K562 (cell line): ENCODE results near the gene MTMR12. TPM values are rescaled to one million over a fixed set of nuclear protein-coding genes. Genes with fewer than 3 reads are reported as not detected.

Experiments used
- ATAC-seq: fragments of 200-7000 bp; cut with Tn5 transposase; 3 replicates; pipeline ENCODE4 v1.9.1; 2020; ENCODE audit warnings: moderate library complexity
- BruUV-seq: library from RNA; stranded (reverse); fragments of 400-500 nt; replicated peaks from 2 replicates; lab custom pipeline; 2021; lab: Mats Ljungman, UMichigan
- CTCF ChIA-PET: fragments of 300-600 bp; formaldehyde crosslinking; extraction: SDS; loops from one replicate; lab custom pipeline; 2021; ENCODE audit warnings: low intra/inter-chr PET ratio; lab: Yijun Ruan, JAX
- POLR2A ChIA-PET: fragments of 300-600, 350-650 bp; sonication (Branson Sonifier 250); formaldehyde crosslinking; extraction: SDS; loops from one replicate; lab custom pipeline; 2021; ENCODE audit warnings: antibody characterized with exemption, inconsistent platforms; lab: Yijun Ruan, JAX
- DNase-seq, 4 experiments: peaks; one replicate each; pipeline versions ENCODE4 v3.0.0 to v3.0.0-alpha.2; 2011 to 2018; ENCODE audit warnings: low spot score in 3 of 4, mixed read lengths in 3 of 4; ENCODE audit errors: extremely low read depth in 1 of 4
- FAIRE-seq: peaks from 2 replicates; lab custom pipeline; 2011; peaks lifted over from hg19 to GRCh38; lab: Jason Lieb, UNC
- H2AFZ ChIP-seq: 2 replicates; pipeline ENCODE4 v1.6.0; 2011; ENCODE audit warnings: low read depth, low read length, control low read depth, inconsistent platforms
- H3K27ac ChIP-seq: fragments of 200-600 bp; 3 replicates; pipeline ENCODE4 v1.8.0; 2011; ENCODE audit warnings: low read depth, mild to moderate bottlenecking, control low read depth, inconsistent platforms, low read length, moderate library complexity, mixed read lengths; ENCODE audit errors: extremely low read depth
- H3K27me3 ChIP-seq, 2 experiments: fragments of 300-600 bp in 1 of 2; 2 replicates in 1 of 2; 3 replicates in 1 of 2; pipeline versions ENCODE4 v1.6.0 to v1.8.0; 2011; ENCODE audit warnings: inconsistent platforms in 2 of 2, low read length in 2 of 2, mild to moderate bottlenecking in 1 of 2, mixed read lengths in 1 of 2, moderate library complexity in 1 of 2; ENCODE audit not compliant: control insufficient read depth in 2 of 2, insufficient read depth in 2 of 2
- H3K36me3 ChIP-seq: fragments of 300-600 bp; 3 replicates; pipeline ENCODE4 v1.8.0; 2011; ENCODE audit warnings: mild to moderate bottlenecking, low read length, inconsistent platforms; ENCODE audit not compliant: control insufficient read depth, insufficient read depth
- H3K4me1 ChIP-seq, 2 experiments: fragments of 200-600 bp in 1 of 2; replicated peaks in 1 of 2; 2 replicates in 1 of 2; 3 replicates in 1 of 2; pipeline versions ENCODE4 v1.5.1 to v1.8.0; 2011; ENCODE audit warnings: inconsistent platforms in 2 of 2, low read length in 2 of 2, mild to moderate bottlenecking in 1 of 2, mixed read lengths in 1 of 2, moderate library complexity in 1 of 2; ENCODE audit not compliant: control insufficient read depth in 2 of 2, insufficient read depth in 2 of 2
- H3K4me2 ChIP-seq: 2 replicates; pipeline ENCODE4 v1.6.1; 2011; ENCODE audit warnings: low read length, control low read depth, inconsistent platforms, mixed read lengths; ENCODE audit not compliant: insufficient read depth
- H3K4me3 ChIP-seq: fragments of 200-600 bp; sonication (generic), shearing (Covaris generic); 2 replicates; pipeline ENCODE4 v1.5.1; 2016; ENCODE audit warnings: control low read depth, inconsistent platforms
- H3K79me2 ChIP-seq: fragments of 200-600 bp; 3 replicates; pipeline ENCODE4 v1.8.0; 2011; ENCODE audit warnings: low read length, inconsistent platforms; ENCODE audit not compliant: control insufficient read depth, insufficient read depth
- H3K9ac ChIP-seq, 2 experiments: 2 replicates each; pipeline versions ENCODE4 v1.6.0 to v1.6.1; 2011; ENCODE audit warnings: low read depth in 2 of 2, low read length in 2 of 2, control low read depth in 1 of 2, inconsistent platforms in 1 of 2, mild to moderate bottlenecking in 1 of 2, mixed read lengths in 1 of 2; ENCODE audit not compliant: insufficient read depth in 1 of 2
- H3K9me1 ChIP-seq: one replicate; pipeline ENCODE4 v1.6.0; 2011; ENCODE audit warnings: inconsistent platforms, mild to moderate bottlenecking, low read length, moderate library complexity; ENCODE audit not compliant: control insufficient read depth, insufficient read depth
- H3K9me3 ChIP-seq: replicated peaks from 2 replicates; pipeline ENCODE4 v1.5.1; 2011; ENCODE audit warnings: low read depth, low read length, inconsistent platforms; ENCODE audit not compliant: control insufficient read depth, insufficient read depth
- H4K20me1 ChIP-seq: replicated peaks from 2 replicates; pipeline ENCODE4 v1.6.1; 2011; ENCODE audit warnings: low read length, inconsistent platforms, mixed read lengths; ENCODE audit not compliant: control insufficient read depth, insufficient read depth
- CAMTA2 ChIP-seq: fragments of 250-450 bp; sonication (Bioruptor Pico); conservative IDR thresholded peaks from 2 replicates; pipeline ENCODE4 v1.5.1; 2022
- CREM ChIP-seq: IDR thresholded peaks from 2 replicates; pipeline ENCODE4 v1.6.1; 2014; ENCODE audit warnings: antibody characterized with exemption, low read depth
- FOXP4 ChIP-seq: sonication (generic); formaldehyde crosslinking; IDR thresholded peaks from 2 replicates; pipeline ENCODE4 v1.8.0; 2022; ENCODE audit warnings: mild to moderate bottlenecking, missing genetic modification reagents, borderline replicate concordance
- HEY1 ChIP-seq: fragments of 250-450 bp; sonication (Bioruptor Pico); IDR thresholded peaks from 2 replicates; pipeline ENCODE4 v1.5.0; 2020; ENCODE audit warnings: mild to moderate bottlenecking, moderate library complexity, borderline replicate concordance
- HMBOX1 ChIP-seq: sonication (generic); IDR thresholded peaks from 2 replicates; pipeline ENCODE4 v1.6.1; 2016
- whole genome bisulfite sequencing: fragments of 100-300 bp; shearing (Covaris generic); methylation state at CpG from one replicate; pipeline ENCODE4 v1.1.6; 2016; ENCODE audit warnings: low coverage, mixed read lengths; ENCODE audit not compliant: insufficient coverage; ENCODE audit errors: missing lambda C conversion rate; 5-methylcytosine and 5-hydroxymethylcytosine counted together
- in situ Hi-C: fragments of 300-500 bp; cut with MboI; formaldehyde crosslinking; loops from 4 replicates; pipeline ENCODE4 v1.15.0; 2018; ENCODE audit warnings: inconsistent platforms, mixed read lengths
- intact Hi-C: fragments of 100-400 bp; cut with micrococcal nuclease; formaldehyde crosslinking; loops from 2 replicates; pipeline ENCODE4 v1.14.2; 2022
- polyA plus RNA-seq, 8 experiments: library from polyadenylated mRNA; depleted of rRNA in 4 of 8; stranded (reverse) in 5 of 8; unstranded in 3 of 8; fragments of >200 nt; fragmentation: Nextera tagmentation in 2 of 8; fragmentation: Illumina TruSeq in 1 of 8; extraction: Ambion mirVana in 2 of 8; extraction: Trizol in 1 of 8; gene quantifications; 2 replicates each; pipeline versions ENCODE4 v1.2.1 to v1.2.3, GENCODE V29; 2011 to 2014; ENCODE audit warnings: inconsistent platforms in 1 of 8, missing spikeins in 1 of 8
- total RNA-seq, 7 experiments: library from RNA; depleted of rRNA in 6 of 7; stranded (reverse); fragments of >200 nt in 6 of 7; fragmentation: Illumina TruSeq in 2 of 7; extraction: Trizol in 2 of 7; gene quantifications; 2 replicates each; pipeline versions ENCODE4 v1.2.1 to v1.2.3, GENCODE V29; 2011 to 2021; ENCODE audit warnings: low replicate concordance in 1 of 7
- TF ChIP-seq, protein P1 (sequence below): sonication (generic); formaldehyde crosslinking; IDR thresholded peaks from 2 replicates; pipeline ENCODE4 v1.8.1; 2023; ENCODE audit warnings: mild to moderate bottlenecking, missing genetic modification reagents

The MTMR12 gene
- total and polyA plus RNA-seq, 9 of the 15 experiments (the other 6 are each of a cell fraction or from before 2014, with no cell fraction given): 4.0 to 28.7 (median 17.1) TPM

GRCh38 chr5:32326216-32326772 lies 13.6 kb upstream of the MTMR12 start:
- no peak overlapping the region for H3K4me2 ChIP-seq
- CTCF ChIA-PET: no interaction called here

More at GRCh38 chr5:32326216-32326772, 13.6 kb upstream of the MTMR12 start:
- no peak for DNase-seq
- Histone ChIP-seq H3K9me3 (peaks cover 3% of the 10 kb centered on the region; the same call in 1 of the 2 replicates), H3K9me1 (no peaks in the 10 kb centered on the region), H3K27me3 (no peaks in the 10 kb centered on the region)
- 33% methylated on average over 3 of the region's 3 CpGs for WGBS
- TF ChIP-seq CREM (no peak), FOXP4 (CRISPR knock-in tag) (no peak), HMBOX1 (peak; percentile 53; the same call in 1 of the 2 replicates), CAMTA2 (CRISPR knock-in tag) (no peak), HEY1 (CRISPR knock-in tag) (no peak)
- TF ChIP-seq, protein P1, sequence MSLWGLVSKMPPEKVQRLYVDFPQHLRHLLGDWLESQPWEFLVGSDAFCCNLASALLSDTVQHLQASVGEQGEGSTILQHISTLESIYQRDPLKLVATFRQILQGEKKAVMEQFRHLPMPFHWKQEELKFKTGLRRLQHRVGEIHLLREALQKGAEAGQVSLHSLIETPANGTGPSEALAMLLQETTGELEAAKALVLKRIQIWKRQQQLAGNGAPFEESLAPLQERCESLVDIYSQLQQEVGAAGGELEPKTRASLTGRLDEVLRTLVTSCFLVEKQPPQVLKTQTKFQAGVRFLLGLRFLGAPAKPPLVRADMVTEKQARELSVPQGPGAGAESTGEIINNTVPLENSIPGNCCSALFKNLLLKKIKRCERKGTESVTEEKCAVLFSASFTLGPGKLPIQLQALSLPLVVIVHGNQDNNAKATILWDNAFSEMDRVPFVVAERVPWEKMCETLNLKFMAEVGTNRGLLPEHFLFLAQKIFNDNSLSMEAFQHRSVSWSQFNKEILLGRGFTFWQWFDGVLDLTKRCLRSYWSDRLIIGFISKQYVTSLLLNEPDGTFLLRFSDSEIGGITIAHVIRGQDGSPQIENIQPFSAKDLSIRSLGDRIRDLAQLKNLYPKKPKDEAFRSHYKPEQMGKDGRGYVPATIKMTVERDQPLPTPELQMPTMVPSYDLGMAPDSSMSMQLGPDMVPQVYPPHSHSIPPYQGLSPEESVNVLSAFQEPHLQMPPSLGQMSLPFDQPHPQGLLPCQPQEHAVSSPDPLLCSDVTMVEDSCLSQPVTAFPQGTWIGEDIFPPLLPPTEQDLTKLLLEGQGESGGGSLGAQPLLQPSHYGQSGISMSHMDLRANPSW (CRISPR knock-in tag): no peak
- TF ChIP-seq, all 486 proteins: peak for 1
- ATAC-seq: no peak
- Histone ChIP-seq H4K20me1 (no peaks in the 10 kb centered on the region), H3K4me3 (no peak overlapping the region), H3K79me2 (no peaks in the 10 kb centered on the region), H3K9ac (no peak overlapping the region), H2AFZ (no peak overlapping the region), H3K27ac (no peak overlapping the region), H3K4me1 (no peaks in the 10 kb centered on the region), H3K36me3 (no peaks in the 10 kb centered on the region)
- in situ Hi-C loops (no loop called here), intact Hi-C loops (loop anchor here (5.0 kb wide), 1 partner anchor 234 kb away; no protein-coding TSS in a partner anchor)
- no peak for FAIRE-seq
- BruUV-seq: no TSS peak
- POLR2A ChIA-PET: no interaction called here
